ENCODE measurements around the gene RNFT2.
"Not testable (repeated sequence)": the region's sequence is repeated elsewhere in the genome, so short reads cannot be mapped to it uniquely, and the experiment has no call there.

RNFT2 gene

GRCh38 chr12:116744766-116745165, 6.7 kb downstream of the RNFT2 start:
- TF ChIP-seq MAX (IDR thresholded peaks at IDR 0.05; ENCODE audit: low read depth, low read length) (no peak), POLR2A (IDR thresholded peaks at IDR 0.05; ENCODE audit: extremely low read depth, insufficient read length) (no peak), MYC (IDR thresholded peaks at IDR 0.05; ENCODE audit: low read depth, low read length) (no peak), CTCF (IDR thresholded peaks at IDR 0.05; ENCODE audit: low read depth, low read length) (no peak)
- no peak for DNase-seq (ENCODE audit: low read depth)
- H3K4me3 ChIP-seq (ENCODE audit: low read depth, low read length) = no peak overlapping the region

DNA sequence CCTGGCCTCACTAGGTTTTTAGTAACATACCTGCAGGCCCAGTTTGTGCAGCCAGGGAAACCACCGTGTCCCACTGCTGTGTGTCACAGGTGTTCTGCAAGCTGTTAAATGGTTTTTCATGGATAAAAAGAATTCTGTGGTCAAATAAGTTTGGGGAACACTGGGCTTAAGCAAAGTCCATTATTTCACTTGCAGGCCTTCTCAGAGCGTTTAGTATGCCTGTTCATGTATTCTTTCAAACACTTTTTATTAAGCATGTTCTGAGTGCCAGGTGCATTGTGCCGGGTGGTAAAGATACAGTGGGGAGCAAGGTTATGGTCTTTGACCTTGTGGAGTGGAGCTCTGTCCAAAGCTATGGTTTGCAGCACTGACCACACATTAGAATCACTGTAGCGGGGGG, 7.4 kb downstream of the RNFT2 start:
- no peak for DNase-seq (ENCODE audit: low read depth)
- H3K4me3 ChIP-seq (ENCODE audit: low read depth, low read length) = no peak overlapping the region
- TF ChIP-seq MAX (IDR thresholded peaks at IDR 0.05; ENCODE audit: low read depth, low read length) (no peak), CTCF (IDR thresholded peaks at IDR 0.05; ENCODE audit: low read depth, low read length) (no peak), POLR2A (IDR thresholded peaks at IDR 0.05; ENCODE audit: extremely low read depth, insufficient read length) (no peak), MYC (IDR thresholded peaks at IDR 0.05; ENCODE audit: low read depth, low read length) (no peak)

DNA sequence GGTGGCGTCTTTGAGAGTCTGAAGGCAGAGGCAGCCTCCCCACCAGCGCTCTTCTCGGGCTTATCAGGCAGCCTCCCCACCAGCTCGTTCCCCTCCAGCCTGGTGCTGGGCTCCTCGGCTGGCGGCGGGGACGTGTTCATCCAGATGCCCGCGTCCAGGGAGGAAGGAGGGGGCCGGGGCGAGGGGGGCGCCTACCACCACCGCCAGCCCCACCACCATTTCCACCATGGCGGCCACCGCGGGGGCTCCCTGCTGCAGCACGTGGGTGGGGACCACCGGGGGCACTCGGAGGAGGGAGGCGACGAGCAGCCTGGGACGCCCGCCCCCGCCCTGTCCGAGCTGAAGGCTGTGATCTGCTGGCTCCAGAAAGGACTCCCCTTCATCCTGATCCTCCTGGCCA, 11.8 kb downstream of the RNFT2 start:
- no peak for DNase-seq (ENCODE audit: low read depth)
- no peak for TF ChIP-seq POLR2A (IDR thresholded peaks at IDR 0.05; ENCODE audit: extremely low read depth, insufficient read length)
- TF ChIP-seq MYC (IDR thresholded peaks at IDR 0.05; ENCODE audit: low read depth, low read length) = no peak
- no peak for TF ChIP-seq MAX (IDR thresholded peaks at IDR 0.05; ENCODE audit: low read depth, low read length)
- TF ChIP-seq CTCF (IDR thresholded peaks at IDR 0.05; ENCODE audit: low read depth, low read length) = no peak
- H3K4me3 ChIP-seq (ENCODE audit: low read depth, low read length) = no peak overlapping the region

DNA sequence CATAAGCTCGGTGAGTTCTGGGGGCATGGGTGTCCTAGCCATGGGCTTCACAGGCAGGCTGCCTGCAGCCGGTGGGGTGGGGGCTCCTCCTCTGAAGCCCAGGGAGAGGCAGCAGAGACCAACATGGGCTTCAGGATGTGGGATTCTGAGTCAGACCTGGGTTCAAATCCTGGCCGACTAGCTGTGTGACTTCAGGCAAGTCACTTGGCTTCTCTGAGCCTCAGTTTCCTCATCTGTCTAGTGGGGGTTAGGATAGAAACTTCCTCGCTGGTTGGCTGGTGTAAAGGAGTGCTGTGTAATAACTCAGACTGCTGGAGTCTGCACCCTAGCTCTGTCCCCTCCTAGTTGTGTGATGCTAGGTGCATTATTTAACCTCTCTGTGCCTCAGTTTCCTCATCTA, 12.2 kb downstream of the RNFT2 start:
- TF ChIP-seq MYC (IDR thresholded peaks at IDR 0.05; ENCODE audit: low read depth, low read length) (no peak), POLR2A (IDR thresholded peaks at IDR 0.05; ENCODE audit: extremely low read depth, insufficient read length) (no peak), CTCF (IDR thresholded peaks at IDR 0.05; ENCODE audit: low read depth, low read length) (no peak)
- DNase-seq (ENCODE audit: low read depth) = no peak
- H3K4me3 ChIP-seq (ENCODE audit: low read depth, low read length) = no peak overlapping the region

GRCh38 chr12:116754097-116754496, 16.0 kb downstream of the RNFT2 start:
- H3K4me3 ChIP-seq (ENCODE audit: low read depth, low read length); DNase-seq (ENCODE audit: low read depth): not testable (repeated sequence)

DNA sequence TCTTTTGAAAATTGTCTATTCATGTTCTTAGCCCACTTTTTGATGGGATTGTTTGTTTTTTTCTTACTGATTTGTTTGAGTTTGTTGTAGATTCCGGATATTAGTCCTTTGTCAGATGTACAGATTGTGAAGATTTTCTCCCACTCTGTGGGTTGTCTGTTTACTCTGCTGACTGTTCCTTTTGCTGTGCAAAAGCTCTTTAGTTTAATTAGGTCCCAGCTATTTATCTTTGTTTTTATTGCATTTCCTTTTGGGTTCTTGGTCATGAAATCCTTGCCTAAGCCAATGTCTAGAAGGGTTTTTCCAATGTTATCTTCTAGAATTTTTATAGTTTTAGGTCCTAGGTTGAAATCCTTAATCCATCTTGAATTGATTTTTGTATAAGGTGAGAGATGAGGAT, 16.7 kb downstream of the RNFT2 start:
- not testable (repeated sequence) for DNase-seq (ENCODE audit: low read depth); H3K4me3 ChIP-seq (ENCODE audit: low read depth, low read length)

DNA sequence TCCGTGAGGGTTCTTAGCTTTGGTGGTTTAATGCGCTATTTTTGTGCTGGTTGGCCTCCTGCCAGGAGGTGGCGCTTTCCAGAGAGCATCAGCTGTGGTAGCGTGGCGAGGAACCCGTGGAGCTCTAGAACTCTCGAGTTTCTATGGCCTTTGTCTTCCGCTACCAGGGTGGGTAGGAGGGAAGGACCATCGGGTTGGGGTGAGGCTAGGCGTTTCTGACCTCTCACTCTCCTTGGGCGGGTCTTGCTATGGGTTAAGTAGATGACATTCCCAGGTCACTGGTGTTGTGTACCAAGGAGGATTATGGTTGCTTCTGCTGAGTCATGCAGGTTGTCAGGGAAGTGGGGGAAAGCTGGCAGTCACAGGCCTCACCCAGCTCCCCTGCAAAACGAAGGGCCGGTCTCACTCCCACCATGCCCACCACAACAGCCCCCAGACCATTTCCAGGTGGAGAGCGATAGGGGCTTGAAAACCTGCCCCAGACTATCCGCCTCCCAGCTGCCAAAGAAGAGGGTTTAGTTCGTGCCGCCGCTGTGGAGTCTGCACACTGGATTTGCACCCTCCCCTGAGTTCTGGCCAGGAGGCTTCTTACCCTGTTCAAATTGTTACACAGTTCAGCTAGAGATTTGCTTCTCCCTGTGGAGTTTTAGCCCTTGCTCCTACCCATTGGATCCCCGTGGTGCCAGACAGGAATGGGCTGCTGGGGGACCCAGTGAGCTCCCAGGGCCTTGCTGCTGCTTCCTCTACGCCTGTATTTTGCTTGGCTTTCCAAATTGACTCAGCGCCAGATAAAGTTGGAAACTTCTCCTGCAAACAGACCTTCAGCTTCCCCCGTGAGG, 21.9 kb downstream of the RNFT2 start:
- DNase-seq (ENCODE audit: low read depth) = no peak
- H3K4me3 ChIP-seq (ENCODE audit: low read depth, low read length) = no peak overlapping the region
- TF ChIP-seq MAX (IDR thresholded peaks at IDR 0.05; ENCODE audit: low read depth, low read length) = no peak
- TF ChIP-seq CTCF (IDR thresholded peaks at IDR 0.05; ENCODE audit: low read depth, low read length) = peak; percentile 24
- TF ChIP-seq POLR2A (IDR thresholded peaks at IDR 0.05; ENCODE audit: extremely low read depth, insufficient read length) = no peak
- TF ChIP-seq MYC (IDR thresholded peaks at IDR 0.05; ENCODE audit: low read depth, low read length) = no peak
